Transverse colon (tissue), 4 donors: ENCODE results near the gene SLC25A51.

Source experiments
- CTCF ChIP-seq, 5 experiments: fragments of 200-600 bp in 3 of 5; fragments of 450-650 bp in 2 of 5; sonication (generic) in 3 of 5; IDR thresholded peaks; 1 replicate in 2 of 5; 2 replicates in 3 of 5; pipeline ENCODE4 v1.5.1; 2016 to 2017; ENCODE audit warnings: antibody characterized with exemption in 5 of 5, inconsistent platforms in 3 of 5, mild to moderate bottlenecking in 2 of 5, moderate library complexity in 1 of 5
- POLR2A ChIP-seq: fragments of 450-650 bp; IDR thresholded peaks from one replicate; pipeline ENCODE4 v1.6.1; 2016; ENCODE audit warnings: antibody characterized with exemption, mild to moderate bottlenecking, moderate library complexity
- POLR2AphosphoS5 ChIP-seq, 3 donors: sonication (generic); formaldehyde crosslinking; IDR thresholded peaks; one replicate each; pipeline ENCODE4 v1.6.1; 2016; ENCODE audit warnings: antibody characterized with exemption in 3 of 3

DNA sequence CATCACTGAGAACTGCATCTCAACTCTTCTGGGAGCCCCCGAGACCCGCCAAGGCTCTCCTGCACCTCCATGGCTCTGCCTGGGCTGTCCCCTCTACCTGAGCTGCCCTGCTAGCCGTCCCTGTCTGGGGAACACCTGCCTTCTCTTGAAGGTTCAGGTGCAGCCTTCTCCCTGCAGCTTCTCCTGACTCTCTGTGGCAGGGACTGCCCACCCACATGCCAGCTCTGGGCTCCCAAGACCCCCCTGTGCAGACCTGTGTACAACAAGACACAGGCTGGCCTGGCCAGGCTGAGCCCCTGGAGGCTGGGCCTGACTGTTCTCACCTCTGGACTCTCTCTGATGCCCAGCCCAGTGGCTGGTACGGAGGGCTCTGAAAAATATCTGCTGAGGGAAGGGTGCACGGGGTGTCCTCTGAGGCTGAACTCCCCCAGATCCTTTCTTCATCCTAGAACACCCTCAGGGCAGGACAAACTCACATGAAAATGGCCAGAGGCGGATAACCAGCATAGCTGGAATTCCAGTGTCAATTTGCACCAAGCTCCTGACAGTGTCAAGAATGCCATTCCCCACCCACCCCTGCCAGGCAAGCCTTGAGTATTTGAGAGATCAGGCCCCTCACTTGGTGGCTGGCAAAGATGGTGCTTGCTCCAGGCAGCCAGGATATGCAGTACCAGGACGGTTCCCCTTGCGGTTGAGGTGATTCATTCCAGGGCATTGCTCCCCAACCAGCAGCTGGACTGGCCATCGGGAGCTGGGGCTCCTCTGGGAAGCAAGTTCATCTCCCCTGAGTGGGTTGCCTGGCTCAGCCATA lies 40.9 kb upstream of the SLC25A51 start:
- TF ChIP-seq POLR2AphosphoS5 (IDR thresholded peaks at IDR 0.05) (no peak), CTCF (IDR thresholded peaks at IDR 0.05) (no peak), POLR2A (no peak)
